Measurements from ENCODE around the gene PPP1R12C.

Gene PPP1R12C

DNA sequence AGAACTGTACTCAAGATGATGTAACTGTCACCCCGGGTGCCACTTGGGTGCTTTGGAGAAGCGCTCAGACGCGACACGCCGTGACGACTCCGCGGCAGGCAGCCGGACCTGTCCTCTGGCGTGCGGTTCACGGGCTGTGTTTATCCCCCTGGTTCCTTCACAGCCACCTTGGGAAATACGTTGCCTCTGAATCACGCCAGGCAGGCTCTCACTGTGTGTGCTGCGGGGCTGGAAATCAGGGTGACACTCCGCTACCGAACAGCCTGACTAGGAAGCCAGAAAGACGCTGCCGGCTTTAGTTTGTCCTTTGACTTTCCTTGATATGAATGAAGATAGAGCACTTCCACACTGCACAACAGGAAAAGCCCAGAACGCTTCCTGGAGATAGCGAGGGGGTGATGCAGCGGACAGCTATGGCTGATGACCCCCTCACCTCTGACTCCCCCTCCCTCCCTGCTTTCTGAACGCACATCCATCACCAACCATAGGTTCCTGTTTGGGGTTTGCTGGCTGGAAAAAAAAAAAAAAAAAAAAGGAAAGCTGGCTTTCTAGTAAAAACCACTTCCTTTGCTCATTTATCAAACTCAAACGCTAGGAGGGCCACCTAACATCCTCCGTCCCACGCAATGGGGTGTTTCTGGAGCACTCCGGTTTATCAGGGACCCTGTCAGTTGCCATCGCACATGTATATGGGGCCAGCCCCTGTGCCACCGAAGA lies 75.7 kb downstream of the PPP1R12C start:
- peak; percentile 71 for DNase-seq

- no peak for DNase-seq
Observed at GRCh38 chr19:55041244-55041626, 76.2 kb downstream of the PPP1R12C start.

Data from GF-D8 (cell line).